ENCODE results near the gene ASRGL1. TPM values are rescaled to one million over a fixed set of nuclear protein-coding genes. Genes with fewer than 3 reads are reported as not detected.
"Not testable (repeated sequence)": the region's sequence is repeated elsewhere in the genome, so short reads cannot be mapped to it uniquely, and the experiment has no call there.

The ASRGL1 gene
- total and polyA plus RNA-seq, 2 experiments from 2014 or later: 6.9 to 21.5 TPM

- no peak for DNase-seq (ENCODE audit: low read depth in 1 of 2, low spot score in 1 of 2)
- Histone ChIP-seq H3K27ac (no peak overlapping the region), H3K4me1 (ENCODE audit: low read depth) (no peaks in the 10 kb centered on the region), H3K36me3 (no peaks in the 10 kb centered on the region), H3K27me3 (no peaks in the 10 kb centered on the region), H3K4me3 (no peak overlapping the region), H3K9me3 (ENCODE audit: low read depth) (no peaks in the 10 kb centered on the region)
- TF ChIP-seq, protein P1, sequence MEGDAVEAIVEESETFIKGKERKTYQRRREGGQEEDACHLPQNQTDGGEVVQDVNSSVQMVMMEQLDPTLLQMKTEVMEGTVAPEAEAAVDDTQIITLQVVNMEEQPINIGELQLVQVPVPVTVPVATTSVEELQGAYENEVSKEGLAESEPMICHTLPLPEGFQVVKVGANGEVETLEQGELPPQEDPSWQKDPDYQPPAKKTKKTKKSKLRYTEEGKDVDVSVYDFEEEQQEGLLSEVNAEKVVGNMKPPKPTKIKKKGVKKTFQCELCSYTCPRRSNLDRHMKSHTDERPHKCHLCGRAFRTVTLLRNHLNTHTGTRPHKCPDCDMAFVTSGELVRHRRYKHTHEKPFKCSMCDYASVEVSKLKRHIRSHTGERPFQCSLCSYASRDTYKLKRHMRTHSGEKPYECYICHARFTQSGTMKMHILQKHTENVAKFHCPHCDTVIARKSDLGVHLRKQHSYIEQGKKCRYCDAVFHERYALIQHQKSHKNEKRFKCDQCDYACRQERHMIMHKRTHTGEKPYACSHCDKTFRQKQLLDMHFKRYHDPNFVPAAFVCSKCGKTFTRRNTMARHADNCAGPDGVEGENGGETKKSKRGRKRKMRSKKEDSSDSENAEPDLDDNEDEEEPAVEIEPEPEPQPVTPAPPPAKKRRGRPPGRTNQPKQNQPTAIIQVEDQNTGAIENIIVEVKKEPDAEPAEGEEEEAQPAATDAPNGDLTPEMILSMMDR (IDR thresholded peaks at IDR 0.05; ENCODE audit: low read depth, low read length): no peak
Observed at GRCh38 chr11:62359475-62359874, 22.2 kb downstream of the ASRGL1 start.

GRCh38 chr11:62360685-62361084 is 23.4 kb downstream of the ASRGL1 start:
- Histone ChIP-seq H3K9me3 (ENCODE audit: low read depth) (no peaks in the 10 kb centered on the region), H3K27me3 (no peaks in the 10 kb centered on the region), H3K36me3 (no peaks in the 10 kb centered on the region), H3K27ac (no peak overlapping the region), H3K4me1 (ENCODE audit: low read depth) (no peaks in the 10 kb centered on the region), H3K4me3 (no peak overlapping the region)
- no peak for DNase-seq (ENCODE audit: low read depth in 1 of 2, low spot score in 1 of 2)
- TF ChIP-seq, protein P1 (IDR thresholded peaks at IDR 0.05; ENCODE audit: low read depth, low read length): no peak

GRCh38 chr11:62368861-62369477 is 31.7 kb downstream of the ASRGL1 start:
- not testable (repeated sequence) for H3K4me1 ChIP-seq (ENCODE audit: low read depth)

GRCh38 chr11:62370743-62371440 is 33.6 kb downstream of the ASRGL1 start:
- no peak overlapping the region for H3K4me3 ChIP-seq
- TF ChIP-seq, protein P1 (IDR thresholded peaks at IDR 0.05; ENCODE audit: low read depth, low read length): no peak
- no peak overlapping the region for H3K27ac ChIP-seq
- H3K36me3 ChIP-seq: no peaks in the 10 kb centered on the region
- H3K9me3 ChIP-seq (ENCODE audit: low read depth): no peaks in the 10 kb centered on the region
- H3K4me1 ChIP-seq (ENCODE audit: low read depth): no peaks in the 10 kb centered on the region
- DNase-seq (ENCODE audit: low read depth in 1 of 2, low spot score in 1 of 2): peak in 1 of 2 donors; percentile 6
- H3K27me3 ChIP-seq: no peaks in the 10 kb centered on the region

More at GRCh38 chr11:62368861-62369477, 31.7 kb downstream of the ASRGL1 start:
- H3K9me3 ChIP-seq (ENCODE audit: low read depth); H3K27me3 ChIP-seq; DNase-seq (ENCODE audit: low read depth in 1 of 2, low spot score in 1 of 2); H3K4me3 ChIP-seq; H3K27ac ChIP-seq; H3K36me3 ChIP-seq: not testable (repeated sequence)

DNA sequence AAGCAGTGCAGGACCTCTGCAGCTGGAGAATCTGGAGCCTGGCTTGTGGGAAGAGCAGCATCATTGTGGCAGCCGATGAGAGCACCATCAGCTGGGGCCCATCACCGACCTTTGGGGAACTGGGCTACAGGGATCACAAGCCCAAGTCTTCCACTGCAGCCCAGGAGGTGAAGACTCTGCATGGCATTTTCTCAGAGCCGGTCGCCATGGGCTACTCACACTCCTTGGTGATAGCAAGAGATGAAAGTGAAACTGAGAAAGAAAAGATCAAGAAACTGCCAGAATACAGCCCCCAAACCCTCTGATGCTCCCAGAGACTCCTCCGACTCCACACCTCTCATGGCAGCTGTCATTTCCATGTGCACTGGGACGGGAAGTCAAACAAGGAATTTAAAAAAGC is 35.6 kb downstream of the ASRGL1 start:
- no peak for DNase-seq (ENCODE audit: low read depth in 1 of 2, low spot score in 1 of 2)
- no peaks in the 10 kb centered on the region for H3K36me3 ChIP-seq
- TF ChIP-seq, protein P1 (IDR thresholded peaks at IDR 0.05; ENCODE audit: low read depth, low read length): no peak
- no peaks in the 10 kb centered on the region for H3K4me1 ChIP-seq (ENCODE audit: low read depth)
- H3K27me3 ChIP-seq: no peaks in the 10 kb centered on the region
- no peak overlapping the region for H3K4me3 ChIP-seq
- H3K9me3 ChIP-seq (ENCODE audit: low read depth): no peaks in the 10 kb centered on the region
- H3K27ac ChIP-seq: no peak overlapping the region

GRCh38 chr11:62373464-62374119 is 36.3 kb downstream of the ASRGL1 start:
- Histone ChIP-seq H3K27ac (no peak overlapping the region), H3K4me3 (no peak overlapping the region), H3K4me1 (ENCODE audit: low read depth) (no peaks in the 10 kb centered on the region), H3K36me3 (no peaks in the 10 kb centered on the region), H3K27me3 (no peaks in the 10 kb centered on the region), H3K9me3 (ENCODE audit: low read depth) (no peaks in the 10 kb centered on the region)
- no peak for DNase-seq (ENCODE audit: low read depth in 1 of 2, low spot score in 1 of 2)
- TF ChIP-seq, protein P1 (IDR thresholded peaks at IDR 0.05; ENCODE audit: low read depth, low read length): no peak

Data from cardiac muscle cell (in vitro differentiated cells and primary cell).